NB4 (cell line): ENCODE data around the gene GRM8.

Experiments used
- CTCF ChIP-seq: IDR thresholded peaks from one replicate; pipeline ENCODE4 v1.5.1; 2012; ENCODE audit warnings: low read depth, low read length
- MAX ChIP-seq: IDR thresholded peaks from 2 replicates; pipeline ENCODE4 v1.6.1; 2011; ENCODE audit warnings: low read depth, low read length
- MYC ChIP-seq: IDR thresholded peaks from 2 replicates; pipeline ENCODE4 v1.6.1; 2011; ENCODE audit warnings: low read depth, low read length
- POLR2A ChIP-seq: IDR thresholded peaks from 2 replicates; pipeline ENCODE4 v1.6.1; 2011; ENCODE audit warnings: mild to moderate bottlenecking; ENCODE audit not compliant: insufficient read length; ENCODE audit errors: extremely low read depth

GRCh38 chr7:127186686-127187085, 66.1 kb downstream of the GRM8 start:
- no peak for TF ChIP-seq CTCF
- TF ChIP-seq POLR2A = no peak
- no peak for TF ChIP-seq MAX
- TF ChIP-seq MYC = no peak
